C4-2B (cell line): ENCODE data around the gene TBC1D20.

Experiments used
- ZFX ChIP-seq: fragments of 450-650 bp; IDR thresholded peaks from 2 replicates; pipeline ENCODE4 v1.6.1; 2017
- TF ChIP-seq, protein P1 (sequence below): fragments of 450-650 bp; conservative IDR thresholded peaks from 2 replicates; pipeline ENCODE4 v1.5.1; 2017; ENCODE audit warnings: mild to moderate bottlenecking

DNA sequence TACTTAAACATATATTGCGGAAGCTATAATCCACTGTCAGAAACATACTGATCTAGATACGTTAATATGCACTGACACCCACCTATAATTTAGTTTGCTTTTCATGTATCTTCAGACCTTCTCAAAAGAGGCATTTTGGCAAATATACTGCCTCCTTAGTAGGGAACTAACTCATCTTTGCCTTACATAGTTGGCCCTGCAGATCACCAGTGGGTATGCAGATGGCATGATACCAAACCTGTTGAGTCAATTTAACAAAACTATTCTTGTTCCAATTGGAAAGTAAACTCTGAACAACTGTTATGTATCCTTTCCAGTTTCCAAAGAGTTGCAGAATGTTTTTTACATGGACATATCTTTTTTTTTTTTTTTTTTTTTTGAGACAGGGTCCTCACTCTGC, 35.6 kb upstream of the TBC1D20 start:
- TF ChIP-seq, protein P1, sequence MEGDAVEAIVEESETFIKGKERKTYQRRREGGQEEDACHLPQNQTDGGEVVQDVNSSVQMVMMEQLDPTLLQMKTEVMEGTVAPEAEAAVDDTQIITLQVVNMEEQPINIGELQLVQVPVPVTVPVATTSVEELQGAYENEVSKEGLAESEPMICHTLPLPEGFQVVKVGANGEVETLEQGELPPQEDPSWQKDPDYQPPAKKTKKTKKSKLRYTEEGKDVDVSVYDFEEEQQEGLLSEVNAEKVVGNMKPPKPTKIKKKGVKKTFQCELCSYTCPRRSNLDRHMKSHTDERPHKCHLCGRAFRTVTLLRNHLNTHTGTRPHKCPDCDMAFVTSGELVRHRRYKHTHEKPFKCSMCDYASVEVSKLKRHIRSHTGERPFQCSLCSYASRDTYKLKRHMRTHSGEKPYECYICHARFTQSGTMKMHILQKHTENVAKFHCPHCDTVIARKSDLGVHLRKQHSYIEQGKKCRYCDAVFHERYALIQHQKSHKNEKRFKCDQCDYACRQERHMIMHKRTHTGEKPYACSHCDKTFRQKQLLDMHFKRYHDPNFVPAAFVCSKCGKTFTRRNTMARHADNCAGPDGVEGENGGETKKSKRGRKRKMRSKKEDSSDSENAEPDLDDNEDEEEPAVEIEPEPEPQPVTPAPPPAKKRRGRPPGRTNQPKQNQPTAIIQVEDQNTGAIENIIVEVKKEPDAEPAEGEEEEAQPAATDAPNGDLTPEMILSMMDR: no peak
- TF ChIP-seq ZFX: no peak
